Measurements from ENCODE around the gene MINDY2.

DNA sequence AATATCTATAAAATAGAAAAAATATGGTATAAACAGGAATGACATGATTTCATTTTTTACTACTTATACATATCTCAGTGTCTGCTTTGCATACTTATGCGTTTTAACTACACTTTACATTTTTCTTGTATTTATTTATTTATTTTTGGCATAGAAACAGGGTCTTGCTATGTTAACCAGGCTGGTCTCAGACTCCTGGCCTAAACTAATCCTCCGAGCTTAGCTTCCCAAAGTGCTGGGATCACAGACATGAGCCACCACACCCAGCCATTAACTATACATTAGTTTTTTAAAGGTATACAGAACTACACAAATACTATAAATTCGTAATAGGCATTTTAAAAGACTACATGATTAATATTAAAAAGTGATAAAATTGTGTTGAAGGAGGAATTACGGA, 30.7 kb upstream of the MINDY2 start:
- TF ChIP-seq, protein P1, sequence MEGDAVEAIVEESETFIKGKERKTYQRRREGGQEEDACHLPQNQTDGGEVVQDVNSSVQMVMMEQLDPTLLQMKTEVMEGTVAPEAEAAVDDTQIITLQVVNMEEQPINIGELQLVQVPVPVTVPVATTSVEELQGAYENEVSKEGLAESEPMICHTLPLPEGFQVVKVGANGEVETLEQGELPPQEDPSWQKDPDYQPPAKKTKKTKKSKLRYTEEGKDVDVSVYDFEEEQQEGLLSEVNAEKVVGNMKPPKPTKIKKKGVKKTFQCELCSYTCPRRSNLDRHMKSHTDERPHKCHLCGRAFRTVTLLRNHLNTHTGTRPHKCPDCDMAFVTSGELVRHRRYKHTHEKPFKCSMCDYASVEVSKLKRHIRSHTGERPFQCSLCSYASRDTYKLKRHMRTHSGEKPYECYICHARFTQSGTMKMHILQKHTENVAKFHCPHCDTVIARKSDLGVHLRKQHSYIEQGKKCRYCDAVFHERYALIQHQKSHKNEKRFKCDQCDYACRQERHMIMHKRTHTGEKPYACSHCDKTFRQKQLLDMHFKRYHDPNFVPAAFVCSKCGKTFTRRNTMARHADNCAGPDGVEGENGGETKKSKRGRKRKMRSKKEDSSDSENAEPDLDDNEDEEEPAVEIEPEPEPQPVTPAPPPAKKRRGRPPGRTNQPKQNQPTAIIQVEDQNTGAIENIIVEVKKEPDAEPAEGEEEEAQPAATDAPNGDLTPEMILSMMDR (IDR thresholded peaks at IDR 0.05; ENCODE audit: insufficient read depth, low read depth, low read length), result no peak
- no peak for TF ChIP-seq EZH2 (IDR thresholded peaks at IDR 0.05; ENCODE audit: insufficient read depth, low read length)

Data from astrocyte (in vitro differentiated cells and primary cell).